Heart left ventricle (tissue), 16 donors: ENCODE data around the gene OR10H1. TPM values are rescaled to one million over a fixed set of nuclear protein-coding genes. Genes with fewer than 3 reads are reported as not detected.

ENCODE experiments used
- ATAC-seq, 4 donors: fragments of 200-7000 bp; cut with Tn5 transposase; one replicate each; pipeline ENCODE4 v1.9.1; 2020 to 2022; ENCODE audit warnings: moderate library complexity in 4 of 4, mild to moderate bottlenecking in 3 of 4, moderate number of reproducible peaks in 1 of 4
- DNase-seq, 5 donors: peaks; one replicate each; pipeline ENCODE4 v3.0.0-alpha.2; 2020
- H3K27ac ChIP-seq, 12 donors: fragments of 200-600 bp; sonication (generic) in 4 of 12; one replicate each; pipeline versions ENCODE4 v1.5.0 to v1.8.0; 2016 to 2022; ENCODE audit warnings: mild to moderate bottlenecking in 2 of 12
- H3K27me3 ChIP-seq, 9 donors: fragments of 200-600 bp; sonication (generic) in 2 of 9; one replicate each; pipeline versions ENCODE4 v1.5.1 to v1.8.0; 2016 to 2022; ENCODE audit warnings: mild to moderate bottlenecking in 3 of 9
- H3K36me3 ChIP-seq, 9 donors: fragments of 200-600 bp; sonication (generic) in 2 of 9; one replicate each; pipeline versions ENCODE4 v1.5.0 to v1.8.0; 2018 to 2022; ENCODE audit warnings: mild to moderate bottlenecking in 2 of 9
- H3K4me1 ChIP-seq, 12 donors: fragments of 200-600 bp; sonication (generic) in 4 of 12; one replicate each; pipeline versions ENCODE4 v1.5.0 to v1.8.0; 2016 to 2022; ENCODE audit warnings: mild to moderate bottlenecking in 3 of 12
- H3K4me3 ChIP-seq, 12 donors: fragments of 200-600 bp; sonication (generic) in 4 of 12; one replicate each; pipeline versions ENCODE4 v1.5.0 to v1.8.0; 2017 to 2022; ENCODE audit warnings: mild to moderate bottlenecking in 9 of 12, moderate library complexity in 4 of 12
- H3K9me3 ChIP-seq, 12 donors: fragments of 200-600 bp; sonication (generic) in 4 of 12; one replicate each; pipeline versions ENCODE4 v1.5.0 to v1.8.0; 2016 to 2022; ENCODE audit warnings: mild to moderate bottlenecking in 1 of 12
- POLR2A ChIP-seq, 2 donors: fragments of 450-650 bp; IDR thresholded peaks; one replicate each; pipeline ENCODE4 v1.6.1; 2017; ENCODE audit warnings: antibody characterized with exemption in 2 of 2, mild to moderate bottlenecking in 2 of 2, moderate library complexity in 2 of 2
- WGBS, 4 donors: extraction: QIAGEN DNeasy Blood & Tissue Kit in 2 of 4; methylation state at CpG; one replicate each; pipeline versions ENCODE4 v1.1.5 to v1.1.7; 2013 to 2018; 5-methylcytosine and 5-hydroxymethylcytosine counted together
- intact Hi-C, 10 donors: fragments of 100-400 bp; cut with DNase I; formaldehyde crosslinking; loops; one replicate each; pipeline versions ENCODE4 v1.11.1 to v1.14.2; 2022
- polyA plus RNA-seq, 2 donors: library from polyadenylated mRNA; stranded (reverse); fragments of 200-250 nt; gene quantifications; one replicate each; pipeline ENCODE4 v1.2.3, GENCODE V29; 2013
- total RNA-seq, 9 donors: library from RNA; depleted of rRNA in 2 of 9; stranded (reverse); fragments of >200 nt in 2 of 9; fragmentation: NEBNext Ultra II Directional in 3 of 9; extraction: Animal tissue kit (Norgen Biotek cat#: 25700) in 3 of 9; gene quantifications; one replicate each; pipeline versions ENCODE4 v1.1.0 to v1.2.4, GENCODE V29; 2016 to 2023
- TF ChIP-seq, protein P1 (sequence below), 12 donors: fragments of 200-600 bp; sonication (generic) in 4 of 12; IDR thresholded peaks; one replicate each; pipeline versions ENCODE4 v1.5.0 to v1.8.0; 2018 to 2022; ENCODE audit warnings: antibody characterized with exemption in 12 of 12, mild to moderate bottlenecking in 5 of 12
- donor health status: ischemic (EF 13 %, LVEDD 7.1; RV severe dilation, severe dysfunction).
- donor health status: healthy with polysubstance abuse.
- donor health status: DM: no; HTN: yes; CAD: no.
- donor health status: DM: no; HTN: no; CAD: no.
- donor health status: ischemic (EF 25% LVEDD 6.9; RV normal size, moderate dysfunction).
- donor health status: ischemic (EF 25% LVEDD 5.7; RV mildly dilated, moderate dysfunction).
- donor health status: healthy.
- donor health status: DM: yes; HTN: yes; CAD: no.
- donor health status: ischemic (EF 35%, LVEDD 5.7; RV mildly dilated, moderate dysfunction).
- donor health status: nonischemic (EF 11% LVEDD 7.7; RV severe dilation, severe dysfunction).
- donor health status: DM: yes; HTN: yes; CAD: no.
- donor health status: PGD.
- donor health status: ischemic (EF 29% LVEDD 5.4; RV normal size, mild dysfunction).
- donor health status: nonischemic (EF 23%, LVEDD 6.1; RV moderate dilation, normal function).

OR10H1 gene
- total and polyA plus RNA-seq, 11 donors = 0.07 TPM; not detected in 10

DNA sequence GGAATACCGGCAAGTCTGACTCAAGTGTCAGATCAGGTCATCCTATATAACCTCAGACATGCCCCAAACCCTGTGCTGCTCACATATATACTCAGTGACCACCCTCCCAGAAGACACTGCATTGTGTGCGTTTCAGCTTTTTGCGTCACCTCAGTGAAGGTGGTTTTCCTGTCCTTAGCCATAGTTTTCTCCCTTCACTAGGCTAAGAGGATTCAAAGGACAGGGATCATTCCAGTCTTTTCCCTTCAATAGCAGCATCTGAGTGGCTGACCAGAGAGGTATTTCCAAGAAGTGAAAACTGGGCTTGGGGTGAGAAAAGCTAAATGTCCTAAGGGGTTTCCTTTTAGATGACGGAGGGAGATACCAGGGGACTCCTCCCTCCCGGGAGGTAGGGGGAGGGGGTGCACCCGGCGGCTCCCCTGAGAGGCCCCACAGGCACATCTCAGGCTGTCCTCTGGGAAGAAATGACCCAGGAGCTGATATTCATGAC, 12.7 kb upstream of the OR10H1 start:
- DNase-seq = no peak
- H3K9me3 ChIP-seq = no peaks in the 10 kb centered on the region
- H3K27me3 ChIP-seq = peaks cover 0 to 21% (median 0%) of the 10 kb centered on the region in 9 donors
- no peaks in the 10 kb centered on the region for H3K4me1 ChIP-seq
- no peak for ATAC-seq
- 55 to 67% (median 62%) methylated on average over 7 of the region's 7 CpGs for WGBS, 4 donors
- H3K27ac ChIP-seq = no peak overlapping the region
- H3K4me3 ChIP-seq = no peak overlapping the region
- TF ChIP-seq POLR2A (IDR thresholded peaks at IDR 0.05) = no peak
- TF ChIP-seq, protein P1, sequence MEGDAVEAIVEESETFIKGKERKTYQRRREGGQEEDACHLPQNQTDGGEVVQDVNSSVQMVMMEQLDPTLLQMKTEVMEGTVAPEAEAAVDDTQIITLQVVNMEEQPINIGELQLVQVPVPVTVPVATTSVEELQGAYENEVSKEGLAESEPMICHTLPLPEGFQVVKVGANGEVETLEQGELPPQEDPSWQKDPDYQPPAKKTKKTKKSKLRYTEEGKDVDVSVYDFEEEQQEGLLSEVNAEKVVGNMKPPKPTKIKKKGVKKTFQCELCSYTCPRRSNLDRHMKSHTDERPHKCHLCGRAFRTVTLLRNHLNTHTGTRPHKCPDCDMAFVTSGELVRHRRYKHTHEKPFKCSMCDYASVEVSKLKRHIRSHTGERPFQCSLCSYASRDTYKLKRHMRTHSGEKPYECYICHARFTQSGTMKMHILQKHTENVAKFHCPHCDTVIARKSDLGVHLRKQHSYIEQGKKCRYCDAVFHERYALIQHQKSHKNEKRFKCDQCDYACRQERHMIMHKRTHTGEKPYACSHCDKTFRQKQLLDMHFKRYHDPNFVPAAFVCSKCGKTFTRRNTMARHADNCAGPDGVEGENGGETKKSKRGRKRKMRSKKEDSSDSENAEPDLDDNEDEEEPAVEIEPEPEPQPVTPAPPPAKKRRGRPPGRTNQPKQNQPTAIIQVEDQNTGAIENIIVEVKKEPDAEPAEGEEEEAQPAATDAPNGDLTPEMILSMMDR (IDR thresholded peaks at IDR 0.05) = no peak
- H3K36me3 ChIP-seq = no peaks in the 10 kb centered on the region
- intact Hi-C loops = no loop called here

DNA sequence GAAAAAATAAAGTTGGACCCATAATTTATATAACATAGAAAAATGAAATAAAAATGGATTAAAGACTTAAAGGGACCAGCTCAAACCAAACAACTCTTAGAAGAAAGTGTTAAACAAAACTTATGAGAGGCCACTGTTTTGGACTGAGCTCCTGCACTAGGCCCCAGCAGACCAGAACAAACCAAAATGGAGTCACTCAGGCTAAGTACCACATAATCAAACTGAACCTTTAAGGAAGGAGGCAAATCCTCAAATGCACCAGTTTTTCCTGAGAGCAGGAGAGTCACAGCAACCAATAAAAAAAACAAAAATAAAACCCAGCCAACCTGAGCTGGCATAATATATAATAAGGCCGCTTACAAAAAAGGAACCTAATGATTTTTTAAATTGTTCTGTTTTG, 10.3 kb upstream of the OR10H1 start:
- H3K27ac ChIP-seq = no peak overlapping the region
- intact Hi-C loops = no loop called here
- ATAC-seq = no peak
- 46 to 92% (median 70%) methylated on average over 1 of the region's 1 CpG for WGBS, 4 donors
- no peaks in the 10 kb centered on the region for H3K36me3 ChIP-seq
- DNase-seq = no peak
- peaks cover 0 to 19% (median 0%) of the 10 kb centered on the region in 9 donors for H3K27me3 ChIP-seq
- H3K4me1 ChIP-seq = no peaks in the 10 kb centered on the region
- no peak overlapping the region for H3K4me3 ChIP-seq
- no peaks in the 10 kb centered on the region for H3K9me3 ChIP-seq
- no peak for TF ChIP-seq POLR2A (IDR thresholded peaks at IDR 0.05)
- TF ChIP-seq, protein P1 (IDR thresholded peaks at IDR 0.05) = no peak

DNA sequence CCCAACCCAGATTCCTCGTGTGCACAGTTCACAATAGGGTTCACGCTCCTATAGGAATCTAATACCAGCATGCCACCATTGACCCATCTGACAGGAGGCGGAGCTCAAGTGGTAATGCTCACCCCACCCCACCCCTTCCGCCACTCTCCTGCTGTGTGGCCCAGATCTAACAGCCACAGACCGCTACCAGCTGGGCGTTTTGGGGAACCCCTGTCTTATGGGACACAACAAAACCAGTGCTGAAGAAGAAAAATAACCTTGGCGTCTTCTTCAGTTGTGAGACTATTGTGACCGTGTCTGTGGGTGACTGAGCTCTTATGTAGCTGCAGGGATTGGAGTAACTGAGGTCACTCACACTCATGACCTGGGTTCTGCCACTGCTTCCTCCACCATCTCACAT, 5.2 kb upstream of the OR10H1 start:
- WGBS, 4 donors = 84 to 87% (median 86%) methylated on average over 8 of the region's 8 CpGs
- no peak for DNase-seq
- no peaks in the 10 kb centered on the region for H3K4me1 ChIP-seq
- H3K27ac ChIP-seq = no peak overlapping the region
- peaks cover 0 to 19% (median 0%) of the 10 kb centered on the region in 9 donors for H3K27me3 ChIP-seq
- ATAC-seq = no peak
- no peaks in the 10 kb centered on the region for H3K9me3 ChIP-seq
- no peak overlapping the region for H3K4me3 ChIP-seq
- no peaks in the 10 kb centered on the region for H3K36me3 ChIP-seq
- intact Hi-C loops = no loop called here
- TF ChIP-seq, protein P1 (IDR thresholded peaks at IDR 0.05) = no peak
- TF ChIP-seq POLR2A (IDR thresholded peaks at IDR 0.05) = no peak

DNA sequence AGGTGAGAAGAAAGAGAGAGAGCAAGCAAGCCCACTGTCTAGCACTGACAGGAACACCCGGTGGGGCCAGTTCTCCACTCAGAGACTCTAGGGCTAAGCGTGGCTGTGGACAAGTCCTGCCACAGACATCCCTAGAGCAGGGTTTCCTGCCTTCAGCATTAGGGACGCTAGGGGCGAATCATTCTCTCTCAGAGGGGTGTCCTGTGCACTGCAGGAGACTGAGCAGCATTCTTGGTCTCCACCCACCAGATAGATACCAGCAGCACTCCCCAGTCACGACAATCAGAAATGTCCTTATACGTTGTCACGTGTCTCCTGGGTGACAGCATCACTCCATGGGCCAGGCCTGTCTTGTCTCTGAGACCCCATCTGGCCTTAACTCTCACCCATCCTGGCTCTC, 1.5 kb downstream of the OR10H1 start:
- Histone ChIP-seq H3K27ac (no peak overlapping the region), H3K36me3 (no peaks in the 10 kb centered on the region), H3K9me3 (no peaks in the 10 kb centered on the region), H3K4me1 (no peaks in the 10 kb centered on the region), H3K27me3 (peaks cover 0 to 44% (median 0%) of the 10 kb centered on the region in 9 donors), H3K4me3 (no peak overlapping the region)
- WGBS, 4 donors = 28 to 39% (median 33%) methylated on average over 7 of the region's 7 CpGs
- TF ChIP-seq, protein P1 (IDR thresholded peaks at IDR 0.05) = no peak
- TF ChIP-seq POLR2A (IDR thresholded peaks at IDR 0.05) = no peak
- intact Hi-C loops = loop anchor here in 4 of 10 donors (5.0 to 10.0 kb wide), 2 partner anchors 179 to 187 kb away; no protein-coding TSS in a partner anchor
- DNase-seq = no peak
- no peak for ATAC-seq
